ENCODE data around the gene DLG5. TPM values are rescaled to one million over a fixed set of nuclear protein-coding genes. Genes with fewer than 3 reads are reported as not detected.

Gene DLG5
- total RNA-seq, 1 experiment from 2014 or later: 69.7 TPM

DNA sequence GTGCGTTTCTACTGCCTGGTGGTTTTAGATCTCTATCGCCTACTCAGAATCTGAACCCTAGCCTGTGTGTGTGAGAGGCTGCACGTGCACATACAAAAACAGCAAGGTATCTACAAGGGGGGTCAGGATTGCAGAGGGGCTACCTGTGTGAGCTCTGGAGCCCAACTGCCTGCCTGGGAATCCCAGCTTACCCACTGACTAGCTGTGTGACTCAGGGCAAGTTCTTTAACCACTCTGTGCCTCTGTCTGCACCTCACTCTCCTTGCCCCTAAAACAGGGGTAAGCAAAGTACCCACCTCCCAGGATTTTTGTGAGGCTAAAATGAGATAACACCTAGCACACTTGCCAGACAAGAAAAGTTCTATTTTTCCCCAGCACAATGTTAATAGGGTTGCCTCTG, 32.5 kb downstream of the DLG5 start:
- Histone ChIP-seq H3K4me3 (ENCODE audit: low read depth, low read length) (no peak overlapping the region), H3K27me3 (replicated peaks; ENCODE audit: control insufficient read depth, insufficient read depth, low read length) (no peaks in the 10 kb centered on the region), H3K9me3 (no peaks in the 10 kb centered on the region), H3K4me1 (peaks cover 23% of the 10 kb centered on the region), H3K36me3 (ENCODE audit: control insufficient read depth, insufficient read depth, low read length) (no peaks in the 10 kb centered on the region)
- ChIA-PET CTCF (no interaction called here), POLR2A (interaction anchor here (0.7 kb wide), 1 partner anchor 17 kb away, joined by 4 read pairs; no protein-coding TSS in a partner anchor)
- no peak for DNase-seq
- H3K27me3 Mint-ChIP-seq (ENCODE audit: insufficient read depth, unreplicated experiment): no peaks in the 10 kb centered on the region
- TF ChIP-seq, protein P1, sequence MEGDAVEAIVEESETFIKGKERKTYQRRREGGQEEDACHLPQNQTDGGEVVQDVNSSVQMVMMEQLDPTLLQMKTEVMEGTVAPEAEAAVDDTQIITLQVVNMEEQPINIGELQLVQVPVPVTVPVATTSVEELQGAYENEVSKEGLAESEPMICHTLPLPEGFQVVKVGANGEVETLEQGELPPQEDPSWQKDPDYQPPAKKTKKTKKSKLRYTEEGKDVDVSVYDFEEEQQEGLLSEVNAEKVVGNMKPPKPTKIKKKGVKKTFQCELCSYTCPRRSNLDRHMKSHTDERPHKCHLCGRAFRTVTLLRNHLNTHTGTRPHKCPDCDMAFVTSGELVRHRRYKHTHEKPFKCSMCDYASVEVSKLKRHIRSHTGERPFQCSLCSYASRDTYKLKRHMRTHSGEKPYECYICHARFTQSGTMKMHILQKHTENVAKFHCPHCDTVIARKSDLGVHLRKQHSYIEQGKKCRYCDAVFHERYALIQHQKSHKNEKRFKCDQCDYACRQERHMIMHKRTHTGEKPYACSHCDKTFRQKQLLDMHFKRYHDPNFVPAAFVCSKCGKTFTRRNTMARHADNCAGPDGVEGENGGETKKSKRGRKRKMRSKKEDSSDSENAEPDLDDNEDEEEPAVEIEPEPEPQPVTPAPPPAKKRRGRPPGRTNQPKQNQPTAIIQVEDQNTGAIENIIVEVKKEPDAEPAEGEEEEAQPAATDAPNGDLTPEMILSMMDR (IDR thresholded peaks at IDR 0.05; ENCODE audit: insufficient read depth in 1 of 2, low read depth in 1 of 2, low read length in 1 of 2, severe bottlenecking in 1 of 2, unreplicated experiment in 1 of 2): no peak
- intact Hi-C loops (cut with micrococcal nuclease; ENCODE audit: unreplicated experiment): no loop called here
- H3K27ac Mint-ChIP-seq (ENCODE audit: unreplicated experiment): peak overlapping the region; percentile 56
- H3K4me3 Mint-ChIP-seq (ENCODE audit: unreplicated experiment): no peak overlapping the region
- peaks cover 48% of the 10 kb centered on the region for H3K4me1 Mint-ChIP-seq (ENCODE audit: low read depth, unreplicated experiment)
- no TSS peak for BruUV-seq (replicated peaks)
- H3K9me3 Mint-ChIP-seq (ENCODE audit: unreplicated experiment): no peaks in the 10 kb centered on the region
- H3K36me3 Mint-ChIP-seq (ENCODE audit: insufficient read depth, unreplicated experiment): peaks cover 37% of the 10 kb centered on the region

- no TSS peak for BruUV-seq (replicated peaks)
- no peaks in the 10 kb centered on the region for H3K9me3 Mint-ChIP-seq (ENCODE audit: unreplicated experiment)
Observed at GRCh38 chr10:77893386-77893785, 33.2 kb downstream of the DLG5 start.

DNA sequence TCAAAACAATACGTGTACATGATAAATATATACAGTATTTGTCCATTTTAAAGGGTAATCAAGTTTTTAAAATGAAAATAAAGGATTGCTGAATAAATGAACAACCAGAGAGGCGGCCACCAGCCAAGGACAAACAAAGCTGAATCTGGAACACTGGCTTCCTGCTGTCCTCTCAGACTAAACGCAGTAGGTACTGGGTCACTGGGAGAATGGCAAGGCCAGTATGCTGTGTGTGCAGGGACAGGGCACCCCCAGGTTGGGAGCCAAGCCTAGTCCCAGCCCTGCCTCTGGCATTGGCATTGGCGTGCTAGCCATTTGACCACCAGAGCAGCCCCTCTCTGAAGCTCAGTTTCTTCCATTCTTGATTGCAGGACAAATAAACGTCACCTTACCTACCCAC, 33.8 kb downstream of the DLG5 start:
- BruUV-seq (replicated peaks): no TSS peak
- Mint-ChIP-seq H3K36me3 (ENCODE audit: insufficient read depth, unreplicated experiment) (peaks cover 38% of the 10 kb centered on the region), H3K27ac (ENCODE audit: unreplicated experiment) (no peak overlapping the region), H3K9me3 (ENCODE audit: unreplicated experiment) (no peaks in the 10 kb centered on the region), H3K4me1 (ENCODE audit: low read depth, unreplicated experiment) (peaks cover 61% of the 10 kb centered on the region), H3K27me3 (ENCODE audit: insufficient read depth, unreplicated experiment) (no peaks in the 10 kb centered on the region), H3K4me3 (ENCODE audit: unreplicated experiment) (no peak overlapping the region)
- Histone ChIP-seq H3K4me1 (peaks cover 25% of the 10 kb centered on the region), H3K36me3 (ENCODE audit: control insufficient read depth, insufficient read depth, low read length) (no peaks in the 10 kb centered on the region), H3K27me3 (replicated peaks; ENCODE audit: control insufficient read depth, insufficient read depth, low read length) (no peaks in the 10 kb centered on the region), H3K4me3 (ENCODE audit: low read depth, low read length) (no peak overlapping the region), H3K9me3 (no peaks in the 10 kb centered on the region)
- TF ChIP-seq, protein P1 (IDR thresholded peaks at IDR 0.05; ENCODE audit: insufficient read depth in 1 of 2, low read depth in 1 of 2, low read length in 1 of 2, severe bottlenecking in 1 of 2, unreplicated experiment in 1 of 2): no peak
- ChIA-PET POLR2A (no interaction called here), CTCF (no interaction called here)
- intact Hi-C loops (cut with micrococcal nuclease; ENCODE audit: unreplicated experiment): no loop called here
- no peak for DNase-seq

More at GRCh38 chr10:77893386-77893785, 33.2 kb downstream of the DLG5 start:
- Mint-ChIP-seq H3K36me3 (ENCODE audit: insufficient read depth, unreplicated experiment) (peaks cover 38% of the 10 kb centered on the region), H3K27me3 (ENCODE audit: insufficient read depth, unreplicated experiment) (no peaks in the 10 kb centered on the region), H3K27ac (ENCODE audit: unreplicated experiment) (peak overlapping the region; percentile 56), H3K4me3 (ENCODE audit: unreplicated experiment) (no peak overlapping the region), H3K4me1 (ENCODE audit: low read depth, unreplicated experiment) (peaks cover 54% of the 10 kb centered on the region)
- Histone ChIP-seq H3K27me3 (replicated peaks; ENCODE audit: control insufficient read depth, insufficient read depth, low read length) (no peaks in the 10 kb centered on the region), H3K9me3 (no peaks in the 10 kb centered on the region), H3K36me3 (ENCODE audit: control insufficient read depth, insufficient read depth, low read length) (no peaks in the 10 kb centered on the region), H3K4me3 (ENCODE audit: low read depth, low read length) (no peak overlapping the region), H3K4me1 (peaks cover 21% of the 10 kb centered on the region)
- ChIA-PET POLR2A (no interaction called here), CTCF (no interaction called here)
- DNase-seq: no peak
- intact Hi-C loops (cut with micrococcal nuclease; ENCODE audit: unreplicated experiment): no loop called here
- TF ChIP-seq, protein P1 (IDR thresholded peaks at IDR 0.05; ENCODE audit: insufficient read depth in 1 of 2, low read depth in 1 of 2, low read length in 1 of 2, severe bottlenecking in 1 of 2, unreplicated experiment in 1 of 2): no peak

Data from Caco-2 (cell line).